Transverse colon (tissue), 4 donors: ENCODE measurements around the gene RAB12. TPM values are rescaled to one million over a fixed set of nuclear protein-coding genes. Genes with fewer than 3 reads are reported as not detected.

Source experiments
- DNase-seq: peaks from one replicate; pipeline ENCODE4 v3.0.0-alpha.2; 2019
- H3K27ac ChIP-seq, 4 donors: fragments of 200-600 bp; sonication (generic); 2 replicates each; pipeline ENCODE4 v1.5.1; 2016 to 2018; ENCODE audit warnings: inconsistent platforms in 4 of 4
- H3K27me3 ChIP-seq: fragments of 200-600 bp; sonication (generic); 2 replicates; pipeline ENCODE4 v1.5.1; 2017; ENCODE audit warnings: inconsistent platforms
- H3K36me3 ChIP-seq, 4 donors: fragments of 200-600 bp; sonication (generic); 2 replicates each; pipeline ENCODE4 v1.5.1; 2017 to 2019; ENCODE audit warnings: inconsistent platforms in 4 of 4
- H3K4me1 ChIP-seq, 4 donors: fragments of 200-600 bp; sonication (generic); 2 replicates each; pipeline ENCODE4 v1.5.1; 2017 to 2020; ENCODE audit warnings: inconsistent platforms in 4 of 4
- H3K4me3 ChIP-seq, 4 donors: fragments of 200-600 bp; sonication (generic); 1 replicate in 1 of 4; 2 replicates in 3 of 4; pipeline versions ENCODE4 v1.5.1 to v1.6.1; 2017 to 2019; ENCODE audit warnings: inconsistent platforms in 4 of 4
- H3K9me3 ChIP-seq, 2 donors: fragments of 200-600 bp; sonication (generic); 2 replicates each; pipeline ENCODE4 v1.5.1; 2017 to 2019; ENCODE audit warnings: inconsistent platforms in 2 of 2
- CTCF ChIP-seq, 5 experiments: fragments of 200-600 bp in 3 of 5; fragments of 450-650 bp in 2 of 5; sonication (generic) in 3 of 5; IDR thresholded peaks; 1 replicate in 2 of 5; 2 replicates in 3 of 5; pipeline ENCODE4 v1.5.1; 2016 to 2017; ENCODE audit warnings: antibody characterized with exemption in 5 of 5, inconsistent platforms in 3 of 5, mild to moderate bottlenecking in 2 of 5, moderate library complexity in 1 of 5
- EP300 ChIP-seq: sonication (generic); formaldehyde crosslinking; IDR thresholded peaks from one replicate; pipeline ENCODE4 v1.6.1; 2017; ENCODE audit warnings: antibody characterized with exemption, low read depth
- POLR2A ChIP-seq: fragments of 450-650 bp; IDR thresholded peaks from one replicate; pipeline ENCODE4 v1.6.1; 2016; ENCODE audit warnings: antibody characterized with exemption, mild to moderate bottlenecking, moderate library complexity
- POLR2AphosphoS5 ChIP-seq, 3 donors: sonication (generic); formaldehyde crosslinking; IDR thresholded peaks; one replicate each; pipeline ENCODE4 v1.6.1; 2016; ENCODE audit warnings: antibody characterized with exemption in 3 of 3
- WGBS, 2 donors: methylation state at CpG; one replicate each; pipeline ENCODE4 v1.1.5; 2018; ENCODE audit warnings: low coverage in 1 of 2; 5-methylcytosine and 5-hydroxymethylcytosine counted together
- in situ Hi-C, 4 donors: fragments of 200-750 bp; cut with MboI; loops; one replicate each; pipeline versions ENCODE4 v1.15.0 to v1.15.1; 2017; ENCODE audit warnings: low sequenced_read_pairs in 3 of 4, low pct_ligation_motif_present in 1 of 4, low pct_unique_long_range_greater_than_20kb in 1 of 4
- intact Hi-C: fragments of 100-400 bp; cut with DNase I; formaldehyde crosslinking; loops from one replicate; pipeline ENCODE4 v1.15.1; 2023; ENCODE audit warnings: low total_unique reads
- total RNA-seq, 4 donors: library from RNA; depleted of rRNA; stranded (reverse); fragments of >200 nt; gene quantifications; one replicate each; pipeline ENCODE4 v1.1.0, GENCODE V29; 2016

Gene RAB12, protein sequence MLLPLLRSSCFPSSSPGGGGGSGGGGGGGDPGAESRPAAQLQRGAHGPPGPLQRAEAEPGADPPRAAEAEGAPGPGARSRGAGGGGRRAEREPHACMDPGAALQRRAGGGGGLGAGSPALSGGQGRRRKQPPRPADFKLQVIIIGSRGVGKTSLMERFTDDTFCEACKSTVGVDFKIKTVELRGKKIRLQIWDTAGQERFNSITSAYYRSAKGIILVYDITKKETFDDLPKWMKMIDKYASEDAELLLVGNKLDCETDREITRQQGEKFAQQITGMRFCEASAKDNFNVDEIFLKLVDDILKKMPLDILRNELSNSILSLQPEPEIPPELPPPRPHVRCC
- 10 to 100 TPM in 3 of 4 donors, 1 to 10 TPM in 1; 6.7 to 40.3 (median 23.7) TPM for total RNA-seq

DNA sequence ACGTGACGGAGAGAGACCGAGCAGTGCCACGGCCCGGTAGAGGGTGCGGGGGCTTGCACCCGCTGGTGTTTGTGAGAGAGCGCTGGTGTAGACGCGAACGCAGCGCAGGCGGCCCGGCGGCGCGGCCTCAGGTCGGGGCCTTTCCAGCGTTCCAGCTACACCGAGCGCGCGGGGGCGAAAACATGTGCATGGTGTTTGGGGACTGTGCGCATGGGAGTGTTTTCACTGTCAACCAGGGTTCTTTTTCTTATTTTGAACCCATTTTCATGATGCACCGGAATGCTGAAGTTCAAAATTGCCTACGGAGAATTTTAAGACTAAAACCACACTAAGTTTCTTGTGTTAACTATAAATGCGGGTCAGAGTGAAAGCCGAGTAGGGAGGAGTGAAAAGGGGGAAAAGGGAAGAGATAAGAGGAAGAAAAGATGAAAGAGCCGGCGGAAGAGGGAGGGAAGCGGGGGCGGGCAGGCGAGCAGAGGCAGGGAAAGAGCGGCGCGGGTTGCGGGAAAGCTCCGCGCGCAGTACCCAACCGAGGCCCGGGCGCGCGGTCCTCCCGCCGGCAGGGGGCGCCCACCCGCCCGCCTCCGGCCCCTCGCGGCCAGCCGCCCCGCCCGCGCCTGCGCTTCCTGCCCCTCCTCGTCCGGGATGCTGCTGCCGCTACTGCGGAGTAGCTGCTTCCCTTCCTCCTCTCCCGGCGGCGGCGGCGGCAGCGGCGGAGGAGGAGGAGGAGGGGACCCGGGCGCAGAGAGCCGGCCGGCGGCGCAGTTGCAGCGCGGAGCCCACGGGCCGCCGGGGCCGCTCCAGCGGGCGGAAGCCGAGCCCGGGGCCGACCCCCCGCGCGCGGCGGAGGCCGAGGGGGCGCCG, at the start of gene RAB12:
Gene RAB12 (plus strand): TSS at position 643 of the 864 bp plus-strand sequence. CDS start 3 bp downstream, at position 646.
- Histone ChIP-seq H3K4me1 (peaks cover 11 to 34% (median 28%) of the 10 kb centered on the region in 4 donors), H3K27me3 (peaks cover 4% of the 10 kb centered on the region), H3K27ac (peak within 1 kb of the TSS; percentile 79 to 89 (median 82)), H3K36me3 (no peaks in the 10 kb centered on the region), H3K4me3 (peak within 1 kb of the TSS; percentile 79 to 96 (median 86)), H3K9me3 (no peaks in the 10 kb centered on the region)
- WGBS, 2 donors, result 9 to 21% methylated on average over 7 to 43 of the region's 95 CpGs
- intact Hi-C loops, result no loop called here
- TF ChIP-seq POLR2AphosphoS5 (IDR thresholded peaks at IDR 0.05) (peak; percentile 75 to 92 (median 75)), POLR2A (no peak), CTCF (IDR thresholded peaks at IDR 0.05) (peak; percentile 35 to 71 (median 57))
- in situ Hi-C loops, result no loop called here
- DNase-seq, result peak; percentile 89

DNA sequence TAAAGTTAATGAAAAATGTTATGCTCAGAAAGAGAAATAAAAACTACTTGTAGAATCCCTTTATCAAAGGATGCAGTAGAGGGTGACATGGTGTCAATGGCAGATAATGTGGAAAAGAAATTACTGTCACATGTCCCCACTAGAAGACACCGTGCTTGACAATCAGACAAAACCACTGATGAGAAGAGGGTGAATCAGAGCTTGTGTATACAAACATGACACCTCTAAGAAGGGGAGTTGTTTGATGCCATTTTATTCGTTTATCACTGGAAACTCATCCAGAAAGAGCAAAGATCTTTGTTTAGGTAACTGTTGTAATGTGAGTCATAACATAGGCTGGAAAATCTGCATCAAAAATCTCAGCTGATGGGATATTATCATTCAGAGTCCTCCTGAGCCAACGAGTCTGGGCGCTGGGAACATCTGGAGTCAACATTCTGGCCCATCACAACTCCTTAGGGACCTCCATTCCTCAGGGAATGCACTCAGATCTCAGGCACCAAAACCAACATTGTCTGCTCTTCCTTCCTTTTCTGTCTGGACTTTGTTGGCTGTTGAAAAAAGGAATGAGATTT, 49.5 kb upstream of the RAB12 start:
- H3K27me3 ChIP-seq, result no peaks in the 10 kb centered on the region
- intact Hi-C loops, result no loop called here
- 25 to 39% methylated on average over 4 of the region's 4 CpGs for WGBS, 2 donors
- no peaks in the 10 kb centered on the region for H3K4me1 ChIP-seq
- TF ChIP-seq POLR2A (no peak), CTCF (IDR thresholded peaks at IDR 0.05) (no peak), EP300 (no peak), POLR2AphosphoS5 (IDR thresholded peaks at IDR 0.05) (no peak)
- H3K9me3 ChIP-seq, result no peaks in the 10 kb centered on the region
- H3K4me3 ChIP-seq, result no peak overlapping the region
- no peak overlapping the region for H3K27ac ChIP-seq
- in situ Hi-C loops, result no loop called here
- no peak for DNase-seq
- no peaks in the 10 kb centered on the region for H3K36me3 ChIP-seq

- Histone ChIP-seq H3K36me3 (no peaks in the 10 kb centered on the region), H3K27ac (no peak overlapping the region), H3K4me1 (no peaks in the 10 kb centered on the region), H3K4me3 (no peak overlapping the region), H3K27me3 (no peaks in the 10 kb centered on the region), H3K9me3 (no peaks in the 10 kb centered on the region)
- DNase-seq, result no peak
- in situ Hi-C loops (no loop called here), intact Hi-C loops (no loop called here)
- TF ChIP-seq CTCF (IDR thresholded peaks at IDR 0.05) (no peak), POLR2A (no peak)
- 76 to 81% methylated on average over 4 to 8 of the region's 8 CpGs for WGBS, 2 donors
Measured at GRCh38 chr18:8561123-8561910, 47.9 kb upstream of the RAB12 start.
